ENCODE measurements around the gene HOXD10. TPM values are rescaled to one million over a fixed set of nuclear protein-coding genes. Genes with fewer than 3 reads are reported as not detected.

Gene HOXD10
- total RNA-seq, 1 donor from 2014 or later: not detected

DNA sequence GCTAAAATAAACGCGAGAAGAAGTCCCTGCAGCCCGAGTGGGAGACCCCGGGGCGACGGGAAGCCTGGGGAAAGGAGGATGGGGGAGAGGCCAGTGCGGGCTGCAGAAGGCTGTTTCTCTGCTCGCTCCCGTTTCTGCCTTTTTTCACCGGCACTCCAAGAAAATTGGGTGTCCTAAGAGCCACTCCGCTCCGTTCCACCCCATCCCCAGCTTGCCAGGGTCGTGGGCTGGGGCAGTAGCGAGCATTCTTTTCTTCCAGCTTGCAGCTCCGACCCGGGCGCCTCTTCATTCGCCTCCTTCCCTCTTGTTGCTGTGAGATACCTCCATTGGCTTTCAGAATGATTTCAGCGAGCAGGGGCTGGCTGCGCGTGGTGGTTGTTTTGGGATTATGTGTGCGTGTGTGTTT, 41.6 kb downstream of the HOXD10 start:
- TF ChIP-seq, protein P1, sequence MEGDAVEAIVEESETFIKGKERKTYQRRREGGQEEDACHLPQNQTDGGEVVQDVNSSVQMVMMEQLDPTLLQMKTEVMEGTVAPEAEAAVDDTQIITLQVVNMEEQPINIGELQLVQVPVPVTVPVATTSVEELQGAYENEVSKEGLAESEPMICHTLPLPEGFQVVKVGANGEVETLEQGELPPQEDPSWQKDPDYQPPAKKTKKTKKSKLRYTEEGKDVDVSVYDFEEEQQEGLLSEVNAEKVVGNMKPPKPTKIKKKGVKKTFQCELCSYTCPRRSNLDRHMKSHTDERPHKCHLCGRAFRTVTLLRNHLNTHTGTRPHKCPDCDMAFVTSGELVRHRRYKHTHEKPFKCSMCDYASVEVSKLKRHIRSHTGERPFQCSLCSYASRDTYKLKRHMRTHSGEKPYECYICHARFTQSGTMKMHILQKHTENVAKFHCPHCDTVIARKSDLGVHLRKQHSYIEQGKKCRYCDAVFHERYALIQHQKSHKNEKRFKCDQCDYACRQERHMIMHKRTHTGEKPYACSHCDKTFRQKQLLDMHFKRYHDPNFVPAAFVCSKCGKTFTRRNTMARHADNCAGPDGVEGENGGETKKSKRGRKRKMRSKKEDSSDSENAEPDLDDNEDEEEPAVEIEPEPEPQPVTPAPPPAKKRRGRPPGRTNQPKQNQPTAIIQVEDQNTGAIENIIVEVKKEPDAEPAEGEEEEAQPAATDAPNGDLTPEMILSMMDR (IDR thresholded peaks at IDR 0.05): no peak
- Mint-ChIP-seq H3K4me1 (peaks cover 3% of the 10 kb centered on the region), H3K4me3 (no peak overlapping the region), H3K27ac (no peak overlapping the region), H3K36me3 (ENCODE audit: low read depth) (no peaks in the 10 kb centered on the region), H3K27me3 (peaks cover 58% of the 10 kb centered on the region), H3K9me3 (no peaks in the 10 kb centered on the region)
- ATAC-seq (ENCODE audit: low read depth) (no peak), DNase-seq (no peak)
- intact Hi-C loops (cut with micrococcal nuclease): loop anchor here (2.0 kb wide), 1 partner anchor 79 kb away; no protein-coding TSS in a partner anchor
- ChIA-PET CTCF (no interaction called here), POLR2A (no interaction called here)

DNA sequence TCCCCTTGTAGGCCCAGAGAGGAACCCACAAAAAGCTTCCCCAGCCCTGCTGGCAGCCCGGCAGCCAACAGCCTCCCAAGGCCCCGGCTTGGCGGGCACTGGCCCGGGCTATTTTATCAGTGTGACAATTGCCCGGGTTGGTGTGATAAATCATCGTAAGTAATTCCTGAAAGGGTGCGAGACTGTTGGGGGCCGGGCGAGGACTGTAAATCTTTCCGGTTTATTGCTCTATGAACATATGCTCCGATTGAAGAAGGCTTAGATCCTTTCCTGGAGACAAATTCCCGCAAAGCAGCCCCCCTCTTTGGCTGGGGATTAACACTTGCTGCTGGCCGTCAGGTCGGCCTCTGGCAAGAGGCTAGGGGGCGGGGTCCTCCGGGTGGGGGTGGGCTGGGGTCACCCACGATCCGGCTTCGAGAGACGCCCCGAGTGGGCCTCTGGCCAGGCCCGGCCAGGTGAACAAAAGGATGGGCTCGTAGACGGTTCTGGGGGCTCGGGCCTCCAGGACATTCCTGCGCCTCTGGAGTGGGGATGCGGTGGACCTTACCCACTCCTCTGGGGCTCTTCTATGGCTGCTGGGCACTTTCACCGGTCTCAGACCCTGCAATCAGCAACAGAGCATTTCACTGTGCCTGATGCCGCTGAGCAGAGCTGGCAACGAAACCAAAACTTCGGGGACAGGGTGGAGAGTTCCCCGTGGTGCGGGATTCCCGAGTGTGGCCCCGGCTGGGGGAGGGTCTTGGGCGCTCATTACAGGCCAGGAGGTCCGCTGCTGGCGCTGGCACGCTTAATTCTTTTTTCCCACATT, 42.5 kb downstream of the HOXD10 start:
- Mint-ChIP-seq H3K4me1 (peaks cover 3% of the 10 kb centered on the region), H3K4me3 (no peak overlapping the region), H3K9me3 (peaks cover 3% of the 10 kb centered on the region), H3K27me3 (peaks cover 66% of the 10 kb centered on the region), H3K27ac (no peak overlapping the region), H3K36me3 (ENCODE audit: low read depth) (no peaks in the 10 kb centered on the region)
- ATAC-seq (ENCODE audit: low read depth) (no peak), DNase-seq (no peak)
- POLR2A ChIA-PET: no interaction called here
- TF ChIP-seq, protein P1 (IDR thresholded peaks at IDR 0.05): no peak
- intact Hi-C loops (cut with micrococcal nuclease): loop anchor here (2.0 kb wide), 1 partner anchor 80 kb away; no protein-coding TSS in a partner anchor
- CTCF ChIA-PET: no interaction called here

DNA sequence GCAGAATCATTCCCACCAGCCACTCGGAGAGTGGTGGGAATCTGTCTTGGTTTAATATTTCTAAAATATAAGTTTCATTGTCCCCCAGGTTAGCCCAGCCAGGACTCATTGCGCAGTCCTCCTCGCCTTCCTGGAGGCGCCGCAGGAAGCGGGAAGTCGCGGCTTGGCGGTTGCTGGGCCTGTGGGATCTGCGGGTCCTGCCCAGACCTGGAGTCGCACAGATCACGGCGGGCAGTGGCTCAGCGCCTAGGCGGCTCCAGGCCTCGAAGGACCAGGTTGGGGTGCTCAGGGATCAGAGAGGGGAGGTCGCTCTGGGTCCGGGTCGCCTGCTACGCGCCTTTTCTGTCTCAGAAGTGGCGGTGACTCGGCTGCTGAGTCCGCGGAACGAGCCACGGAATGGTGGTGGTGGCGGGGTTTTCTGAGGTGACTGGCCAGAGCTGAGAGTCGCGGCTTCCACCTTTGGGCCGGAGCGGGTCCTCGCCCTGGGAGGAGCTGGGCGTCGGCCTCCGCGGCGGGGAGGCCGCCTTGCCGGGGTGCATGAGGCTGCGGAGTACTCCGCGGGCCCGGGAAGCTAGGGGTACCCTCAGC, 43.2 kb downstream of the HOXD10 start:
- peaks cover 5% of the 10 kb centered on the region for H3K9me3 Mint-ChIP-seq
- intact Hi-C loops (cut with micrococcal nuclease): loop anchor here (2.0 to 10.0 kb wide), 2 partner anchors 81 to 1825 kb away; partner anchors contain the start of gene SP9
- CTCF ChIA-PET: no interaction called here
- no peak for ATAC-seq (ENCODE audit: low read depth)
- POLR2A ChIA-PET: no interaction called here
- TF ChIP-seq, protein P1 (IDR thresholded peaks at IDR 0.05): no peak
- no peak for DNase-seq
- H3K36me3 Mint-ChIP-seq (ENCODE audit: low read depth): no peaks in the 10 kb centered on the region
- H3K4me1 Mint-ChIP-seq: peaks cover 3% of the 10 kb centered on the region
- H3K27me3 Mint-ChIP-seq: peaks cover 65% of the 10 kb centered on the region
- no peak overlapping the region for H3K27ac Mint-ChIP-seq
- no peak overlapping the region for H3K4me3 Mint-ChIP-seq

DNA sequence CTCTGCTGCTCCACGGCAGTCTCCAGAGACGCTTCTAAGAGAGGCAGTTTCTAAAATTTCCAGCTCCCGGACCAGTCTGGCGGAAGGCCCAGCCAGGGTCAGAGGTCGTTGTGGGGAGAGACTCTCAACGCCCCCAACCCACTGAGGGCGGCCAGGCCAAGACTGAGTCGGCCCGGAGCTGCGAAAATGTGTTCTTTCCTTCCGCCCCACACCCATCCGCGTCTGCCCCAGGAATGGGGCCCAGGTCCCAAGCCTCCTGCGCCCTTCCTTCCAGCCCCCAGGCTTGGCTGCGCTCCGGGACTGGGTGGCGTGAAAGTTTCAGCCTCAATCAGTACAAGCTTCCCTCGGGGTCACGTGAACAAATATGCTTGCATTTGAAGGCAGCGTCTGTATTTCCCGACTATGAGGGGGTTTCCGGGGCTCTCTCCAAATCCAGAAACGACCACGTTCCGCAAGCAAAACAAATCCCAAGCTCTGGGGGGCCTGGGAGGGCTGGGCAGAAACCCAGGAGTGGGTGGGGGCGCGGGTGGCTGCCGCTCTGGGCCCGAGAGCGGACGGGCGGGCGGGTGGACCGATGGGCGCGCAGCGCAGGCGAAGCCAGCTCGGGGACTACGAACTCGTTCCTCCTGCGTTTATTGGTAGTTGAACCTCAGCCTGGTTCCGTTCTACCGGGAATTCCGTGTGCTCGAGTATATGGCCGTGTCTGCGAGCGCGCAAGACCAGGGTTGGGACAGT, 43.8 kb downstream of the HOXD10 start:
- Mint-ChIP-seq H3K9me3 (peaks cover 5% of the 10 kb centered on the region), H3K36me3 (ENCODE audit: low read depth) (no peaks in the 10 kb centered on the region), H3K4me3 (no peak overlapping the region), H3K4me1 (peaks cover 3% of the 10 kb centered on the region), H3K27me3 (peaks cover 63% of the 10 kb centered on the region), H3K27ac (no peak overlapping the region)
- no peak for ATAC-seq (ENCODE audit: low read depth)
- DNase-seq: no peak
- CTCF ChIA-PET: no interaction called here
- TF ChIP-seq, protein P1 (IDR thresholded peaks at IDR 0.05): no peak
- intact Hi-C loops (cut with micrococcal nuclease): loop anchor here (10.0 kb wide), 1 partner anchor 1826 kb away; the partner anchor contains the start of gene SP9
- POLR2A ChIA-PET: no interaction called here
